Osteoblast (primary cell): ENCODE measurements around the gene TRAPPC6A. TPM values are rescaled to one million over a fixed set of nuclear protein-coding genes. Genes with fewer than 3 reads are reported as not detected.
A peak's percentile ranks its signal among the peaks of the same experiment; 100 is the strongest.

Experiments used
- DNase-seq: peaks from one replicate; pipeline ENCODE4 v3.0.0; 2011; ENCODE audit warnings: low spot score, mixed read lengths; ENCODE audit not compliant: insufficient read length; ENCODE audit errors: missing footprints
- H2AFZ ChIP-seq: 2 replicates; pipeline ENCODE4 v1.6.0; 2011; ENCODE audit warnings: mild to moderate bottlenecking, low read length
- H3K27ac ChIP-seq: 2 replicates; pipeline ENCODE4 v1.5.1; 2011; ENCODE audit warnings: mild to moderate bottlenecking, low read depth, low read length, moderate library complexity
- H3K27me3 ChIP-seq: 2 replicates; pipeline ENCODE4 v1.6.0; 2012; ENCODE audit warnings: mild to moderate bottlenecking, control low read depth, inconsistent platforms, low read length, moderate library complexity; ENCODE audit not compliant: insufficient read depth
- H3K36me3 ChIP-seq: 2 replicates; pipeline ENCODE4 v1.5.1; 2011; ENCODE audit warnings: mild to moderate bottlenecking, low read length, control low read depth, moderate library complexity; ENCODE audit not compliant: insufficient read depth
- H3K4me1 ChIP-seq: 2 replicates; pipeline ENCODE4 v1.5.1; 2011; ENCODE audit warnings: mild to moderate bottlenecking, low read length, control low read depth, moderate library complexity; ENCODE audit not compliant: insufficient read depth
- H3K4me2 ChIP-seq: 2 replicates; pipeline ENCODE4 v1.6.0; 2011; ENCODE audit warnings: mild to moderate bottlenecking, low read length; ENCODE audit not compliant: insufficient read depth
- H3K4me3 ChIP-seq: fragments of 200-600 bp; sonication (generic); 3 replicates; pipeline ENCODE4 v1.5.1; 2012; ENCODE audit warnings: mild to moderate bottlenecking, low read length, inconsistent platforms; ENCODE audit not compliant: insufficient read depth
- H3K79me2 ChIP-seq: 2 replicates; pipeline ENCODE4 v1.6.0; 2012; ENCODE audit warnings: mild to moderate bottlenecking, low read length, control low read depth, inconsistent platforms; ENCODE audit not compliant: insufficient read depth
- H3K9me3 ChIP-seq: 2 replicates; pipeline ENCODE4 v1.5.1; 2011; ENCODE audit warnings: low read depth, low read length, control low read depth
- H4K20me1 ChIP-seq: 2 replicates; pipeline ENCODE4 v1.6.0; 2012; ENCODE audit warnings: mild to moderate bottlenecking, low read length, control low read depth; ENCODE audit not compliant: insufficient read depth
- total RNA-seq: library from RNA; depleted of rRNA; stranded (reverse); fragments of >200 nt; gene quantifications from 2 replicates; pipeline ENCODE4 v1.2.3, GENCODE V29; 2012
- TF ChIP-seq, protein P1 (sequence below): IDR thresholded peaks from 2 replicates; pipeline ENCODE4 v1.5.1; 2011; ENCODE audit warnings: mild to moderate bottlenecking, low read depth, low read length, moderate library complexity; ENCODE audit errors: extremely low read depth

TRAPPC6A gene
- total RNA-seq, 1 donor, result 13.8 TPM

DNA sequence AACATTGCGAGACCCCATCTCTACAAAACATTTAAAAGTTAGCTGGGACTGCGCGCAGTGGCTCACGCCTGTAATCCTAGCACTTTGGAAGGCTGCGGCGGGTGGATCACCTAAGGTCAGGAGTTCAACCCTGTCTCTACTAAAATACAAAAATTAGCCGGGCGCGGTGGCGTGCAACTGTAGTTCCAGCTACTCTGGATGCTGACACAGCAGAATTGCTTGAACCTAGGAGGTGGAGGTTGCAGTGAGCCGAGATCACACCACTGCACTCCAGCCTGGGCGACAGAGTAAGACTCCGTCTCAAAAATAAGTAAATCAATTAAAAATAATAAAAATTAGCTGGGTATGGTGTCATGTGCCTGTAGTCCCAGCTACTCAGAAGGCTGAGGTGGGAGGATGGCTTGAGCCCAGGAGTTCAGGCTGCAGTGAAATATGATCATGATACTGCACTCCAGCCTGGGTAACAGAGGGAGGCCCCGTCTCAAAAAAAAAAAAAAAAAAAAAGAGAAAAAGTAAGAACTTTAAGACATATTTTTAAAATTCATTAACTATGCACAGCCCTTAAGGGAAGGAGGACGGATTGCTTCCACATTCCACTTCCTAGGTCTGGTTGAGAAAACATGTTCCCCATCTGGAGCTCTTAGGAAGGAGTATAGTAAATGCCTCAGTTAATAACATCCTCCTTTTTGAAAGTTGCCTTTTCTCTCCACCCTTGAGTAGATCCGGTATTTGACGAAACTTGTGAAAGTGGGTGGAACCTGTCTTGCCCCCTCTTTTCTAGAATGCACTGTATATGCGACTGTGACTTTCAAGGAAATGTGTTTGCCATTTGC is 41.1 kb upstream of the TRAPPC6A start:
- no peaks in the 10 kb centered on the region for H3K9me3 ChIP-seq
- H4K20me1 ChIP-seq, result no peaks in the 10 kb centered on the region
- DNase-seq, result no peak
- H3K4me1 ChIP-seq, result peaks cover 3% of the 10 kb centered on the region
- H3K79me2 ChIP-seq, result no peaks in the 10 kb centered on the region
- peaks cover 28% of the 10 kb centered on the region for H3K27me3 ChIP-seq
- H2AFZ ChIP-seq, result no peak overlapping the region
- H3K36me3 ChIP-seq, result no peaks in the 10 kb centered on the region
- H3K4me3 ChIP-seq, result no peak overlapping the region
- H3K4me2 ChIP-seq, result no peak overlapping the region
- TF ChIP-seq, protein P1, sequence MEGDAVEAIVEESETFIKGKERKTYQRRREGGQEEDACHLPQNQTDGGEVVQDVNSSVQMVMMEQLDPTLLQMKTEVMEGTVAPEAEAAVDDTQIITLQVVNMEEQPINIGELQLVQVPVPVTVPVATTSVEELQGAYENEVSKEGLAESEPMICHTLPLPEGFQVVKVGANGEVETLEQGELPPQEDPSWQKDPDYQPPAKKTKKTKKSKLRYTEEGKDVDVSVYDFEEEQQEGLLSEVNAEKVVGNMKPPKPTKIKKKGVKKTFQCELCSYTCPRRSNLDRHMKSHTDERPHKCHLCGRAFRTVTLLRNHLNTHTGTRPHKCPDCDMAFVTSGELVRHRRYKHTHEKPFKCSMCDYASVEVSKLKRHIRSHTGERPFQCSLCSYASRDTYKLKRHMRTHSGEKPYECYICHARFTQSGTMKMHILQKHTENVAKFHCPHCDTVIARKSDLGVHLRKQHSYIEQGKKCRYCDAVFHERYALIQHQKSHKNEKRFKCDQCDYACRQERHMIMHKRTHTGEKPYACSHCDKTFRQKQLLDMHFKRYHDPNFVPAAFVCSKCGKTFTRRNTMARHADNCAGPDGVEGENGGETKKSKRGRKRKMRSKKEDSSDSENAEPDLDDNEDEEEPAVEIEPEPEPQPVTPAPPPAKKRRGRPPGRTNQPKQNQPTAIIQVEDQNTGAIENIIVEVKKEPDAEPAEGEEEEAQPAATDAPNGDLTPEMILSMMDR, result no peak
- no peak overlapping the region for H3K27ac ChIP-seq

DNA sequence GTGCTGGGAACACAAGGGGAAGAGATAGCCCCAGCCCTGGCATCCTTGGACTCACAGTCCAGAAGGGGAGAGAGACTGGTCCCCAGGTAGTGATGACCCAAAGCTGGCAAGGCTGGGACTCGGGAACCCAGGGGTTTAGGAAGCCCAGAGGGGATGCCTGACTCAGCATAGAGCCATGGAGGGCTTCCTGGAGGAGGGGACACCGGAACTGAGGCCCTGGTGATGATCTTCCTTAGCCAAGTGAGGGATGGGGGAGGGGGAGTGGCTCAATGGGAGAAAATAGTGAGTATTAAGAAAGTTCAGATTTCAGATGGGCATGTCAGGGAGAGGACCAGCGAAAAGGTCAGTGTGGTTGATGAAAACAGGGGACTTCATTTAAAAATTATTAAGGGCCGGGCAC is 40.4 kb upstream of the TRAPPC6A start:
- Histone ChIP-seq H2AFZ (no peak overlapping the region), H3K27ac (no peak overlapping the region), H3K27me3 (peaks cover 28% of the 10 kb centered on the region), H3K4me3 (no peak overlapping the region), H3K9me3 (no peaks in the 10 kb centered on the region), H3K79me2 (no peaks in the 10 kb centered on the region), H3K4me2 (no peak overlapping the region), H4K20me1 (no peaks in the 10 kb centered on the region), H3K4me1 (peaks cover 3% of the 10 kb centered on the region), H3K36me3 (no peaks in the 10 kb centered on the region)
- no peak for DNase-seq
- TF ChIP-seq, protein P1, result no peak

DNA sequence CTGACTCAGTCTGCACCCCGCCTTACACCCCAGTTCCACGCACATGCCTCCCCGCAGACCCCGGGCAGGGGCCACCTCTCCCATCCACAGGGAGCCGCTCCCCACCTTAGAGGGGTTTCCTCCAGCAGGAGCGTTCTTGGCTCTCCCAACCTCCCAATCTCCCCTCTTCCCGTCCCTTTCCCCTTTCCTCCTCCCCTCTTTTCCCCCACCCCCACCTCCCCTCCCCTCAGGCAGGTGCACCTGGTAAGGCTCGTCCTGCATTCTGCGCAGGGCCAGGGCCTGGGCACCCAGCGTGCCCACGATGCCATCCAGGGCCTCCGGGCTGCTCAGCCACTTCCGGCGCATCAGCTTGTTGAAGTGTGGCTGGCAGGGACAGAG is 39.9 kb upstream of the TRAPPC6A start:
- TF ChIP-seq, protein P1, result no peak
- Histone ChIP-seq H4K20me1 (no peaks in the 10 kb centered on the region), H3K27me3 (peaks cover 28% of the 10 kb centered on the region), H3K4me1 (peaks cover 3% of the 10 kb centered on the region), H3K4me3 (no peak overlapping the region), H2AFZ (no peak overlapping the region), H3K79me2 (no peaks in the 10 kb centered on the region), H3K27ac (no peak overlapping the region), H3K36me3 (no peaks in the 10 kb centered on the region), H3K4me2 (no peak overlapping the region), H3K9me3 (no peaks in the 10 kb centered on the region)
- DNase-seq, result no peak

DNA sequence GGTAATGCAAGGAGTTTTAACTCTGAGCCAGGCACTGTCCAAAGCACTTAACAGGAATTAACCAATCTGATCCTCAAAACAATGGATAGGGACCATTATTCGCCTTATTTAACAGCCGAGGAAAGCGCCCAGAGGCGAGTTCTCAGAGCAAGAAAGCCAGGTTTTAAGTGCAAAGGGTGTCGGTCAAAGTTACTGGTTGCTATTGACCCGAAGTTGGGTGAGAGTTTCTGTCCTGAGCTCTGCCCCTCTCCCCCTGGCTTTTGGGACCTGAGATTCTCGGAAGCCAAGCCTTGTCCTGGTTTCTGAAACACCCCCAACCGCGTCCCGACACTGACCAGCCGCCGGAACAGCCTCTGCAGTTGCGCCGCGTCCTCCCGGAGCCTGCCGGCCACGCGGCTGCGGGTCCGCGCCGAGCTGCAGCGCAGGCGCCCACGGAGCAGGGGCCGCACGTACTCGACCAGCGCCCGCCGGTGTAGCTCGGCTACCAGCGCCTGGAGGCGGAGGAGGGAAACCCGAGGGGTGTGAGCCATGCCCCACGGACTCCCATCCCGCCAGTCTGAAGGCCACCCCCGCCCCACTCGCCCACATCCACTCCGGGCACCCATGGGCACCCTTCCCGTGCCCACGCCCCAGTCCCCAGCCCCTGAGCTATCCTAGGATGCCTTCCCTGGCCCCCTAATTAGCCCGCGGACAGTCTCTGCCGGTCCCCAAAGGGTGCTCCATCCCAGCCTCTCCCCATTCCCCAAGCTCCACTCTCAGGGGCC is 39.3 kb upstream of the TRAPPC6A start:
- Histone ChIP-seq H4K20me1 (no peaks in the 10 kb centered on the region), H3K4me2 (no peak overlapping the region), H3K36me3 (no peaks in the 10 kb centered on the region), H3K4me1 (peaks cover 3% of the 10 kb centered on the region), H3K9me3 (no peaks in the 10 kb centered on the region), H3K4me3 (no peak overlapping the region), H3K27ac (no peak overlapping the region), H2AFZ (no peak overlapping the region), H3K27me3 (peaks cover 28% of the 10 kb centered on the region), H3K79me2 (no peaks in the 10 kb centered on the region)
- TF ChIP-seq, protein P1, result no peak
- peak; percentile 73 for DNase-seq
